Stimulated activated CD4-positive, alpha-beta T cell treated with anti-CD3 and anti-CD28 coated beads, TNF-alpha, amount 100 ng/mL, for 48 hours (primary cell): ENCODE results near the gene CHIA.

Source experiments
- DNase-seq, 3 donors: peaks; one replicate each; pipeline ENCODE4 v3.0.0-alpha.2; 2020; ENCODE audit warnings: low read depth in 3 of 3

CHIA gene

DNA sequence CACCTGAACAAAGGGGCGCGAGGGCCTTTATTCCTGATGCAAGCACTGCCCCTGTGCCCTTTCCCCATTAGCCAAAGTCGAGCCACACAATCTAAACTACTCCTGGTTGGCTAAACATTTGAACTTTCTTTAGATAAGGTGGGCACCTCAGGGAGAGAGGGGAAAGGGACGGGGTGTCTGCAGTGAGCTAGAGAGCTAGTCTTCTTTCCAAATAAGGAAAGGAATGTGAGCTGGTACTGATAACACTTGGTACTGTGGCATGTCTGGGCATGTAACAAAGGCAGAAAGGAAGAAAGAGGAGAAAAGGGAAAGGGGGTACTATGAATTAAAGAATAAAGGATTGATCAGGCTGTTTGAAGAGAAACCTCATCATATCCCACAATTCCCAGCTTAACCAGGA is 74.0 kb downstream of the CHIA start:
- no peak for DNase-seq

DNA sequence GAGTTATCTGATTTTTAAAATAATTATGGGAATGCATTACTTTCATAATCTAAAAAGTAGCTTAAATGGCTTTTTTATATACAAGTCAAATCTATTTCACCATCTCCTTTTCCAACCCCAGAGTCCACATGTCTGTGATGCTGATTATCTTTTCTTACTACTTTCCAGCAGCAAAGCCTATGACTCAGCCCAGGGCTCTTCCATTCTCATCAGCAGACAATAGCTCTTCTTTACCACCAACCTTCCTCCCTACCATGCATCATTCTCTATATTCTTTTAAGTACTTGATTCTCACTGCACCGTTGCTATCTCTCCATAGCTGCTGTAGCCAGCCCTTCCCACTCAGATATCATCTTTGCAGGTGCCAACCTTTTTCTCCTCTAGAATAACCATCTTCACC is 75.6 kb downstream of the CHIA start:
- no peak for DNase-seq

DNA sequence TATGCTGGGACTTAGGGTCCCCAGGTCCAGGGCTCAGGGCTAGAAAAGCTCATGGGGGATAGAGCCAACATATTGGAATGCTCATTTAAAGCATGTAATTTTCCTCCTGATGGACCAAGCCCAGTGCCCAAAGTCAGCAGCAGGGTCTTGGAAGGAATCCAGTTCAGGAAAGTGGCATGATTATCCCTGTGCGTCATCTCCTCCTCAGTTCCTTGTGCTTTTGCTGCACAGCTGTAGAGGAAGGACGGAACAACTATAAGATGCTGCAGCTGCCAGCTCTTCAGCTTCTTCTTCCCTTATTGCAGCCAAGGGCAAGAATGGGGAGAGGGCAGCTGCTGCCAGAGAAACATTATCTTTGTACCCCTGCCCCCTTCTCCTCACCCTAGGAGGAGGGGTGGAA is 78.5 kb downstream of the CHIA start:
- DNase-seq, result no peak

DNA sequence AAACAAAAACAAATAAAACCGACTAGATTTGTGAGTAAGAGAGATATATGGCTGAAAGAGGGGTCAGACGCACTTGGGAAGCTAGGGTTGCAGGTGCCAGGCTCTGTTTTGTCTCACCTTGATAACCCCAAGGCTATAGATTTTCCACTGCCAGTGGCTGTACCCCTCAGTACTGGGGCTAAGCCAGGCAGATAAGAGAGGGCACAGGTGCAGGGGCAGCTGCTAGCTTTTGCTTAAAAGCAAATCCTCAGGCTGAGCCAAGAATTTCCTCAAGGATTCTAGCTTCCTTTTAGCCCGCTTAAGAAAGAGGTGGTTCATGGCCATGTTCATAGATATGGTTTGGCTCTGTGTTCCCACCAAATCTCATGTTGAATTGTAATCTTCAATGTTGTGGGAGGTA is 79.0 kb downstream of the CHIA start:
- no peak for DNase-seq
